GM12873 (cell line): ENCODE results near the gene ACE.

Source experiments
- TF ChIP-seq, protein P1 (sequence below): IDR thresholded peaks from 2 replicates; pipeline ENCODE4 v1.5.1; 2012; ENCODE audit warnings: low read depth, mild to moderate bottlenecking, moderate library complexity, low read length, control low read depth; ENCODE audit not compliant: insufficient read depth; ENCODE audit errors: missing control alignments

ACE gene

DNA sequence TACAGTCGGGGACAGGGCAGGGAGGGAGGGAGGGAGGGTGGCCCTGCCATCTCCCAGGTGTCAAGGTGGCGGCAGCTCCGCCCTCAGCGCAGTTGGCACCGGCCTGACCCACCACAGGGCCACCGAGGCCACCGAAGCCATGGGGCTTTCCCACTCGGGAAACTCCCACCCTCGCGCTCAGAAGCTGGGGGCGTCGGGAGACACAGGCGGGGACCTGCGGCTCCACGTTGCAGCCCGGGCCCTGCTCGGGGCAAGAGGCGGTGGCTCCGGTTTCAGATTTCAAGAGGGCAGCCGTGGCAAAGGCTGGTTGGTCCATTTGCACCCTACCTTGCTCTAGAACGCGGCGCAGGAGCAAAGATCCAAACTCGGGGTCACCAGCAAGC lies 31.3 kb upstream of the ACE start:
- TF ChIP-seq, protein P1, sequence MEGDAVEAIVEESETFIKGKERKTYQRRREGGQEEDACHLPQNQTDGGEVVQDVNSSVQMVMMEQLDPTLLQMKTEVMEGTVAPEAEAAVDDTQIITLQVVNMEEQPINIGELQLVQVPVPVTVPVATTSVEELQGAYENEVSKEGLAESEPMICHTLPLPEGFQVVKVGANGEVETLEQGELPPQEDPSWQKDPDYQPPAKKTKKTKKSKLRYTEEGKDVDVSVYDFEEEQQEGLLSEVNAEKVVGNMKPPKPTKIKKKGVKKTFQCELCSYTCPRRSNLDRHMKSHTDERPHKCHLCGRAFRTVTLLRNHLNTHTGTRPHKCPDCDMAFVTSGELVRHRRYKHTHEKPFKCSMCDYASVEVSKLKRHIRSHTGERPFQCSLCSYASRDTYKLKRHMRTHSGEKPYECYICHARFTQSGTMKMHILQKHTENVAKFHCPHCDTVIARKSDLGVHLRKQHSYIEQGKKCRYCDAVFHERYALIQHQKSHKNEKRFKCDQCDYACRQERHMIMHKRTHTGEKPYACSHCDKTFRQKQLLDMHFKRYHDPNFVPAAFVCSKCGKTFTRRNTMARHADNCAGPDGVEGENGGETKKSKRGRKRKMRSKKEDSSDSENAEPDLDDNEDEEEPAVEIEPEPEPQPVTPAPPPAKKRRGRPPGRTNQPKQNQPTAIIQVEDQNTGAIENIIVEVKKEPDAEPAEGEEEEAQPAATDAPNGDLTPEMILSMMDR: no peak

DNA sequence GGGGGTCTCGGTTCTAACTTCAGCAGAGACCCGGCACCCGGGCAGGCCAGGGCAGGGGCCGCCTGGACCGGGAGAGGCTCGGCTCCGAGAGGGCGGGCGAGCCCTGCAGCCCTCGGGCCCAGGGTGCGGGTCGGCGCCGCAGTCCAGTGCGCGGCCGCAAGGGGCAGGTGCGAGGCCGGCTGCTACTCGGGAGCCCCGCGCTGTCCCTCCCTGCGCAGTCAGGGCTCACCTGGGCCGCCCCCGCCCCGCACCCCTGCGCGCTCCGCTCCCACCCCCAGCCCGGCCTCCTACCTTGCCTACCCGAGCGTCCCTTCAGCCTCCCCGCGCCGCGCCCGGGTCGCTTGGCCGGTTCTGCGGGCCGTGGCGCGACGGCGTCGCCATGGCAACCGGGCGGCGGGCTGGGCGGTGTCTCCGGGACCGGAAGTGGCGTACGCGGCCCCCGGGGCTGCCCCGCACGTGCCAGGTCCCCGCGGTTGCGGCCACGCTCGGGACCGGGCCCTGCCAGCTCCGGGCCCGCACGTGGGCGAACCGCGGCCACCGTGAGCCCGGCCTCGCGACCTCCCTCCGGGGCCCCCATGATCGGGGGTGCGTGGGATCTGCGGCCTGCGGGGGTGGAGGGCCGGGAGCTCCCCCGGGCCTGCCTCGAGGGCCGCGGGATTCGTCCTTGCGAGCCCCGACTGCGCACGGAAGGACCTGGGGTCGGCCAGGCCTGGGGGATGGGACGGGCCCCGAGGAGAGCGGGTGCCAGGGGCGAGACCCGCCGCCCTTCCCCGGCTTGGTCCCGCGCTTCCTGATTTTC lies 30.7 kb upstream of the ACE start, which contains the start of gene CYB561:
Gene CYB561 (minus strand): TSS at position 353 of the 799 bp plus-strand sequence. CDS start 8,759 bp downstream, outside the sequence.
- TF ChIP-seq, protein P1: peak; percentile 60

DNA sequence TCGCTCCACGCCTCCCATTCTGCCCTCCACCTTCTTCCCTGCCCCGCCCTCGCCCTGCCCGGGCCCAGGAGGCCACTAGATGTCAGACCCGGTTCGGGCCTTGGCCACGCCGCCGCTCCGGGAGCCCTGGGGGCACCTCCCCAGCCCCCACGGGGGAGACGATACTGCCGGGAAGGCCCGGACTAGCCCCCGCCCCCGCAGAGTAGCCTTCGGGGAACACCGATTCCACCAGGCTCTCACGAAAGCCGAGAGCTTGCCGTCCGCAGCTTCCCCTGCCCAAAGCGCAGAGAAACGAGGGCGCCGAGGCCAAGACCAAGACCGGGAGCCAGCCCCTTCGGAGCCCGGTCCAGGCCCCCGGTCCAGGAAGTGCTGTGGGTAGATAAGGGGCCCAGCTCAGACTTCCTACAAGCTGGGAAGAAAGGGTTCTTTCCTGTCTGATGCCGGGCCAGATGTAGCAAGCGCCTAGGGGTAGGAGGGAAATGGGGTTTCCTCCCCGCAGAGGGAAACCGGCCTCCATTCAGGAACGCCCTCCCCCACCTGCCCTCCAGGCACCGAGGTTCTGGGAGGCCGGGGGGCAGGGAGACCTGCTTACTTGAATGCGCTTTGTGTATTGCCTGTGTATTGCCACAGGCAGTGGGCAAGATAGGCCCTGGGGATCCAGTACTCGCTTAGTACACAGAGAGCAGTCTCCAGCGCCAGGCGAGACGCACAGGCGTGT lies 29.9 kb upstream of the ACE start:
- TF ChIP-seq, protein P1: no peak

DNA sequence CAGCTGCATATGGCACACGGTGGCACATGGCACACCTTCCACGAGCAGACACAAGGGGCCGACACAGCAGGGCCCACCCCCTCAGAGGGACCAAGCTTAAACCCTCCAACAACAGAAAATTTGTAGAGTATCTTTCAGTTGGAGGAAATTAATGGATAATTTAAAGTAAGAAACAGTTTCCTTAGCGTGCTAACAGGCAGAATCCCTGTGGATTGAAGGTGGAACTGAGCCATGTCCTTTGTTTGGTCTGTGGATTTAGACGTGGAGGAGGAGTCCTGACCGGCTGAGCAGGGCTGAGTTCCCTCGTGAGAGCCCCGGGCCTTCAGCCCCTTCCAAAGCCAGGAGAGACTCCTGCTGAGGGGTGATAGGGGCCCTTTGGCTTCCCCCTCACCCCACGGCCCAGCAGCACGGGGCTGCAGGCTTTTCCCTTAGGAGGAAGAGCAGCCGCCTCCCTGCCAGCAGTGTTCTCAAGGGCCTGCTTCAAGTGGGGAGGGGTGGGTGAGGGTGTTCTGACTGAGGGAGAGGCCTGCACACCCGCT lies 29.3 kb upstream of the ACE start:
- TF ChIP-seq, protein P1: no peak

DNA sequence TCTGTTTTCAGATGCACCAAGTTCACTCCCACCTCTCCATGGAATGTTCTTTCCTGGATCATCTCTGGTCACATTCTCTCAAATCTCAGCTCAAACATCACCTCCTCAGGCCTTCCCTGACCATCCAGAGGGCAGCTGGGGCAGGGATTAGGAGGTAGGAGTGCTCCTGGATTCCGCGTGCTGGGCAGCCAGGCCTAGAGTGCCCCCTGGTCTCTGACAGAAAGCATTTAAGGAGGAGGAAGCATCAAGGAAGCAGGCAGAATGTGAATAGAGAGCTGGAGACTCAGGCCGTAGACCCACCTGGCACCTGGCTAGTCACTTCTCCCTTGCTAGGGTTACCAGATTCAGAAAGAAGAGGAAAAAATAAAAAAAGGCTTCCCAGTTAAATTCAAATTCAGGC lies 28.2 kb upstream of the ACE start:
- TF ChIP-seq, protein P1: no peak

DNA sequence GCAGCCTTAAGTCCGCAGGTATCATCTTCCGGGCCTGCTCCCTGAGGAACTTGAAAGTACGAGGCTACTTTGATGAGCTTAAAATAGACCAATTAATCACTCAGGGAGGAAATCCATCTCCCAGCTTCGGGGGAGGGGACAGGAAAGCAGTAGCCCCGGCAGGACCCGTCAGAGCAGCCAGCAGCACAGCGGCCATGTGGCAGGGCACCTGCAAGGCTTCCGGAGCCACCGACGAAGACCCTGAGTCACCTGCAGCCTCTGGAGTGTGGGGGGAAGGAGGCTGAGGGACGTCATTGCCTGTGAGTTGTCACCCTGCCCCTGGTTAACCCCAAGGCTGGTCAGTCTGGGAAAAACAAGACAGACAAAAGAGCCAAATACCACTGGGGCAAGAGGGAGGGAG lies 26.3 kb upstream of the ACE start:
- TF ChIP-seq, protein P1: no peak

DNA sequence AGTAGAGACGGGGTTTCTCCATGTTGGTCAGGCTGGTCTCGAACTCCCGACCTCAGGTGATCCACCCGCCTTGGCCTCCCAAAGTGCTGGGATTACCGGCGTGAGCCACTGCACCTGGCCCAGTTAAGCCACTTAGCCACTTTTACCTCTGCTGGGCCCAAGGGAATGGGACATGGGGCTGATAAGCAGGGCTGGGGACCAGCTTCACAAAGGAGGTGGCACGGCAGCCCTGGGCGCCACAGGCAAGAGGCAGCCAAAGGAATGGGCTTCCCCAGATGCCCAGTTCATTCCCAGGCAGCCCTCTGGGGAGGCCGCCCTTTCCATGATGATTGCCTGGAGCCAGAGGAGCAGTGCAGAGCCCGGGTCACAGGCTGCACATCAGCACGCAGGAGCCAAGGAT lies 25.7 kb upstream of the ACE start:
- TF ChIP-seq, protein P1: no peak
